GM23248 (cell line): ENCODE measurements around the gene TSPEAR. TPM values are rescaled to one million over a fixed set of nuclear protein-coding genes. Genes with fewer than 3 reads are reported as not detected.

ENCODE experiments used
- DNase-seq: peaks from one replicate; pipeline ENCODE4 v3.0.0-alpha.2; 2015
- H2AFZ ChIP-seq: fragments of 200-600 bp; sonication (generic); 2 replicates; pipeline ENCODE4 v1.6.1; 2016; ENCODE audit warnings: antibody characterized with exemption
- H3F3A ChIP-seq: fragments of 200-600 bp; sonication (generic); 2 replicates; pipeline ENCODE4 v1.6.1; 2016; ENCODE audit warnings: mild to moderate bottlenecking, antibody characterized with exemption, mixed run types; ENCODE audit not compliant: insufficient read depth
- H3K27ac ChIP-seq: fragments of 200-600 bp; sonication (generic); 2 replicates; pipeline ENCODE4 v1.5.1; 2016; ENCODE audit warnings: mild to moderate bottlenecking
- H3K27me3 ChIP-seq: fragments of 200-600 bp; sonication (generic); replicated peaks from 2 replicates; pipeline ENCODE4 v1.6.1; 2016; ENCODE audit warnings: mild to moderate bottlenecking; ENCODE audit not compliant: insufficient read depth
- H3K36me3 ChIP-seq: fragments of 200-600 bp; sonication (generic); 2 replicates; pipeline ENCODE4 v1.6.1; 2016; ENCODE audit warnings: low read depth, mild to moderate bottlenecking
- H3K4me1 ChIP-seq: fragments of 200-600 bp; sonication (generic); 2 replicates; pipeline ENCODE4 v1.6.1; 2016; ENCODE audit warnings: mild to moderate bottlenecking; ENCODE audit not compliant: insufficient read depth
- H3K4me2 ChIP-seq: fragments of 200-600 bp; sonication (generic); one replicate; pipeline ENCODE4 v1.6.1; 2016; ENCODE audit warnings: mild to moderate bottlenecking; ENCODE audit not compliant: unreplicated experiment
- H3K4me3 ChIP-seq: fragments of 200-600 bp; sonication (generic); 2 replicates; pipeline ENCODE4 v1.5.1; 2016; ENCODE audit warnings: mild to moderate bottlenecking
- H3K79me2 ChIP-seq: fragments of 200-600 bp; sonication (generic); 2 replicates; pipeline ENCODE4 v1.6.1; 2016; ENCODE audit warnings: mild to moderate bottlenecking; ENCODE audit not compliant: insufficient read depth
- H3K9ac ChIP-seq: fragments of 200-600 bp; sonication (generic); 2 replicates; pipeline ENCODE4 v1.6.1; 2016; ENCODE audit warnings: mild to moderate bottlenecking
- H3K9me2 ChIP-seq: fragments of 200-600 bp; sonication (generic); 2 replicates; pipeline ENCODE4 v1.6.1; 2016; ENCODE audit warnings: mixed run types, mild to moderate bottlenecking, moderate library complexity; ENCODE audit not compliant: insufficient read depth
- H3K9me3 ChIP-seq: fragments of 200-600 bp; sonication (generic); one replicate; pipeline ENCODE4 v1.6.1; 2017; ENCODE audit warnings: low read depth
- H4K20me1 ChIP-seq: fragments of 200-600 bp; sonication (generic); 2 replicates; pipeline ENCODE4 v1.6.0; 2016; ENCODE audit not compliant: insufficient read depth
- EZH2 ChIP-seq: fragments of 200-600 bp; sonication (generic); IDR thresholded peaks from 2 replicates; pipeline ENCODE4 v1.6.1; 2018; ENCODE audit warnings: antibody characterized with exemption, mild to moderate bottlenecking; ENCODE audit not compliant: insufficient read depth, poor library complexity, severe bottlenecking
- EZH2phosphoT487 ChIP-seq: fragments of 200-600 bp; sonication (generic); IDR thresholded peaks from 2 replicates; pipeline ENCODE4 v1.6.1; 2018; ENCODE audit warnings: antibody characterized with exemption, moderate library complexity, mild to moderate bottlenecking, low read depth; ENCODE audit not compliant: insufficient read depth
- WGBS, 2 experiments: methylation state at CpG; one replicate each; pipeline ENCODE4 v1.1.6; 2015 to 2017; ENCODE audit warnings: low lambda C conversion rate in 2 of 2, low coverage in 1 of 2; ENCODE audit errors: missing lambda C conversion rate in 2 of 2; 5-methylcytosine and 5-hydroxymethylcytosine counted together
- in situ Hi-C: fragments of 300-500 bp; cut with MboI; formaldehyde crosslinking; loops from 2 replicates; pipeline ENCODE4 v1.15.0; 2020
- polyA plus RNA-seq: library from polyadenylated mRNA; unstranded; fragments of >200 nt; fragmentation: Nextera tagmentation; extraction: Ambion mirVana; gene quantifications from 2 replicates; pipeline ENCODE4 v1.2.1, GENCODE V29; 2016
- total RNA-seq: library from RNA; depleted of rRNA; stranded (reverse); fragments of >200 nt; shearing (Covaris generic); gene quantifications from 2 replicates; pipeline ENCODE4 v1.2.3, GENCODE V29; 2014

The TSPEAR gene
- total and polyA plus RNA-seq, 2 experiments from 2014 or later, result not detected

DNA sequence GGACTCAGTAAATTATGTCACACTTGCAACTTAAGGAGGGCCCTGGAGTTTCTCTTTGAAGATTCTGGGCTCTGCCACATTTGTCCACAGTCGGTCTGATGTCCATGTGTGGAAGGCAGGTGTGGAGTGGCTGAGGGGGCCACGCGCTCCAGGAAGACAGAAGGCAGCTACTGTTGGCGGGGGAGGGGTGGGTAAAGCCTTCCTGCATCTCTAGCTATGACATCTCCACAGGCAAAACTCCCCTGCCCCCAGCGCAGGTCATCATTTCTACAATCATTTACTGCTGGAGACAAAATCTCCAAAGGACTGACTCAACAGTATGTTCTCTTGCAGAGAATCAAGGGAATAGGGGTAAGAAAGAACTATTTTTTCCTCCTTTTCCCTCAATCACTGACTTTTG lies 11.4 kb upstream of the TSPEAR start:
- Histone ChIP-seq H3K9me2 (no peaks in the 10 kb centered on the region), H3K36me3 (no peaks in the 10 kb centered on the region), H3K27me3 (peaks cover 79% of the 10 kb centered on the region), H3K4me2 (no peak overlapping the region), H4K20me1 (no peaks in the 10 kb centered on the region), H3K9me3 (no peaks in the 10 kb centered on the region), H2AFZ (no peak overlapping the region), H3F3A (no peaks in the 10 kb centered on the region), H3K79me2 (no peaks in the 10 kb centered on the region), H3K4me1 (no peaks in the 10 kb centered on the region), H3K4me3 (no peak overlapping the region), H3K27ac (no peak overlapping the region), H3K9ac (no peak overlapping the region)
- 48 to 58% methylated on average over 5 of the region's 5 CpGs for WGBS, 2 experiments
- no peak for TF ChIP-seq EZH2phosphoT487
- TF ChIP-seq EZH2, result no peak
- in situ Hi-C loops, result no loop called here
- DNase-seq, result no peak

DNA sequence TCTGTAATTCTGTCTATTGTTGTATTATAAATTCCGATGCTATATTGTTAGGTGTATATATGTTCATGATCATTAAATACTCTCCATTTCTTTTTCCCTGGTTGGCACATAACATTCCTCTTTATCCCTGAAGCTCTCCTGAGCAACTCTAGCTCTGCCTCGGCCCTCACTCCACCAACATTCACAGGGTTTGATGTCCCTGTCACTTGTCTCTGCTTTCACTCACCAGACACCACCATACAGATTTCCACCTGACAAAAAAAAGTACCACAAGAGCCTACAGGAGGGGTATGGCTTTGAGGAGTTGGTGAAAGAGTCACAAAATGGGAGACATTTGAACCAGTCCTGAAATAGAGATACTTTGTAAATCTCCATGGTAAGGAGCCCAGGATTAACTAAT lies 8.8 kb upstream of the TSPEAR start:
- WGBS, 2 experiments, result 18 to 25% methylated on average over 2 of the region's 2 CpGs

DNA sequence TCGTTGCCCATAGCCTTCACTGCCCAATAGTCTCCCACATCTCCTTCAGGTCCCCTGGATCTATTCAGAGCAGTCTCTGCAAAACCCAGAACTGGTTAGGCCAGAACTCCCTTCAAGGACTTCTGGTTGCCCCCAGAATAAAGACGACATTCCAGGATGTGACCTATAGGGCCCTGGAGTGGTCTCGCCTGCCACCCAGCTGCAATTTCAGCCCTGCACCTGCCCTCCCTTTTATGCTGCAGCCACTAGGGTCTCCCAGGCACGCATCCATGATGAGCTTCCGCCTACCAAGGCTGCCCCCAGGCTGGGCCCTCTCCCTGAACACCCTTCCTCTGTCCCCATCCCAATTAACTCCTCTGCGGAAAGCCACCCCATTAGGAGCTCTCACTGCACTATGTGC lies 7.2 kb upstream of the TSPEAR start:
- WGBS, 2 experiments, result 29 to 31% methylated on average over 6 of the region's 6 CpGs
- DNase-seq, result no peak

More for the DNA sequence above, 8.8 kb upstream of the TSPEAR start:
- H2AFZ ChIP-seq, result no peak overlapping the region
- no peaks in the 10 kb centered on the region for H4K20me1 ChIP-seq
- no peaks in the 10 kb centered on the region for H3F3A ChIP-seq
- no peaks in the 10 kb centered on the region for H3K9me2 ChIP-seq
- in situ Hi-C loops, result no loop called here
- H3K36me3 ChIP-seq, result no peaks in the 10 kb centered on the region
- H3K9ac ChIP-seq, result no peak overlapping the region
- no peak overlapping the region for H3K27ac ChIP-seq
- H3K4me3 ChIP-seq, result no peak overlapping the region
- no peak for DNase-seq
- no peaks in the 10 kb centered on the region for H3K79me2 ChIP-seq
- TF ChIP-seq EZH2phosphoT487, result no peak
- TF ChIP-seq EZH2, result no peak
- H3K4me1 ChIP-seq, result no peaks in the 10 kb centered on the region
- H3K27me3 ChIP-seq, result peaks cover 80% of the 10 kb centered on the region
- no peaks in the 10 kb centered on the region for H3K9me3 ChIP-seq
- no peak overlapping the region for H3K4me2 ChIP-seq

DNA sequence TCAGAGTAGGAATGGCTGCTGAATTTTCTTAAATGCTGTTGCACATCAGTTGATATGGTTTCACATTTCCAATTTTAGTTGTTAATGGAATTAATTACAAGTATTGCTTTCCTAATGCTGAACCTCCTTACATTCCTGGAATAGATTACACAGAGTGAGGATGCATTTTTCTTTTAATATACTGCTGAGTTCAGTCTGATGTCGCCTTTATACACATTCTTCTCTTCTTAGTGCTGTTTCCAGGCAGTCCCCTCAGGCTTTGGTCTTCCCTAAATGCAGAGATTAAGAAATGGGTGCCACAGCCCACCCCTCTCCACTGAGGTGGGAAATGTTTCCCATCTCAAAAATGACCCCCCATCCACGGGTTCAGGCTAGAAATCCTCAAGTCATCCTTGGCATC lies 6.7 kb upstream of the TSPEAR start:
- Histone ChIP-seq H3K79me2 (no peaks in the 10 kb centered on the region), H3K27me3 (peaks cover 77% of the 10 kb centered on the region), H3K4me2 (no peak overlapping the region), H3K9me3 (no peaks in the 10 kb centered on the region), H3K4me1 (no peaks in the 10 kb centered on the region), H3K9ac (no peak overlapping the region), H3K27ac (no peak overlapping the region), H2AFZ (no peak overlapping the region), H3K9me2 (no peaks in the 10 kb centered on the region), H3F3A (no peaks in the 10 kb centered on the region), H4K20me1 (no peaks in the 10 kb centered on the region), H3K36me3 (no peaks in the 10 kb centered on the region), H3K4me3 (no peak overlapping the region)
- in situ Hi-C loops, result no loop called here
- 0 to 6% methylated on average over 2 of the region's 2 CpGs for WGBS, 2 experiments
- no peak for DNase-seq
- TF ChIP-seq EZH2phosphoT487 (no peak), EZH2 (no peak)

More for the DNA sequence above, 7.2 kb upstream of the TSPEAR start:
- H3K4me2 ChIP-seq, result no peak overlapping the region
- no peak overlapping the region for H3K4me3 ChIP-seq
- no peak overlapping the region for H3K9ac ChIP-seq
- no peak overlapping the region for H3K27ac ChIP-seq
- H3K36me3 ChIP-seq, result no peaks in the 10 kb centered on the region
- H3F3A ChIP-seq, result no peaks in the 10 kb centered on the region
- H3K9me3 ChIP-seq, result no peaks in the 10 kb centered on the region
- H3K9me2 ChIP-seq, result no peaks in the 10 kb centered on the region
- peaks cover 77% of the 10 kb centered on the region for H3K27me3 ChIP-seq
- no peaks in the 10 kb centered on the region for H4K20me1 ChIP-seq
- TF ChIP-seq EZH2 (no peak), EZH2phosphoT487 (no peak)
- no peaks in the 10 kb centered on the region for H3K79me2 ChIP-seq
- in situ Hi-C loops, result no loop called here
- H2AFZ ChIP-seq, result no peak overlapping the region
- H3K4me1 ChIP-seq, result no peaks in the 10 kb centered on the region

DNA sequence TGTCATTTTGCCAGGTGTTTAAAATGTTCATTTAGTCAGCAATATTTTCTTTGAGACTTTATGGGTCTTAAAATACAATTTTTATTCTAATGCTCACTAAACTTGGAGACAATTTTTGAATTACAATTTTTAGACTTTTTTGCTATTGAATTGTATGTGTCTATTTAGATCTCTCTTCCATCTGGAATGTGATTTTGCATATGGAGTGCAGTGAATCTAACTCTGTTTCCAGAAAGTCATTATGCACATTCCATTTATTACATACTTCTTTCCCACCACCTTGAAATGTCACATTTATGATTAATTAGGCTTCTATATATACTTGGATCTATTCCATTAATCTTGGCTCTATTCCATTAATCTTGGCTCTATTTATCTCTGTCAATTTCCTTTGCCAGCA lies 5.6 kb upstream of the TSPEAR start:
- in situ Hi-C loops, result no loop called here
- Histone ChIP-seq H2AFZ (no peak overlapping the region), H3F3A (no peaks in the 10 kb centered on the region)

More for the DNA sequence above, 5.6 kb upstream of the TSPEAR start:
- H3K4me1 ChIP-seq, result no peaks in the 10 kb centered on the region
- no peak overlapping the region for H3K4me2 ChIP-seq
- H3K27me3 ChIP-seq, result peaks cover 81% of the 10 kb centered on the region
- no peak overlapping the region for H3K4me3 ChIP-seq
- H3K79me2 ChIP-seq, result no peaks in the 10 kb centered on the region
- H3K9ac ChIP-seq, result no peak overlapping the region
- H3K9me3 ChIP-seq, result no peaks in the 10 kb centered on the region
- TF ChIP-seq EZH2phosphoT487, result no peak
- no peak for TF ChIP-seq EZH2
- no peaks in the 10 kb centered on the region for H3K36me3 ChIP-seq
- no peaks in the 10 kb centered on the region for H3K9me2 ChIP-seq
- DNase-seq, result no peak
- no peaks in the 10 kb centered on the region for H4K20me1 ChIP-seq
- no peak overlapping the region for H3K27ac ChIP-seq
